SK-N-SH treated with all-trans-retinoic acid at 6 μM for 48 hours (cell line): ENCODE measurements around the gene PTDSS2.

Source experiments
- ATAC-seq: fragments of 200-7000 bp; cut with Tn5 transposase; 3 replicates; pipeline ENCODE4 v1.9.1; 2020; ENCODE audit warnings: mild to moderate bottlenecking, moderate library complexity
- ARNTL ChIP-seq: fragments of 450-650 bp; formaldehyde crosslinking; IDR thresholded peaks from 2 replicates; pipeline ENCODE4 v1.5.0; 2020; ENCODE audit warnings: low read depth, mild to moderate bottlenecking, moderate library complexity, borderline replicate concordance
- BACH2 ChIP-seq: fragments of 250-450 bp; sonication (Bioruptor Pico); IDR thresholded peaks from 2 replicates; pipeline ENCODE4 v1.9.0; 2021; ENCODE audit warnings: mild to moderate bottlenecking, borderline replicate concordance
- CREB5 ChIP-seq: fragments of 250-450 bp; sonication (Bioruptor Pico); IDR thresholded peaks from 2 replicates; pipeline ENCODE4 v1.5.1; 2020; ENCODE audit warnings: low read depth, mild to moderate bottlenecking, moderate library complexity
- CSDC2 ChIP-seq: fragments of 250-450 bp; sonication (Bioruptor Pico); IDR thresholded peaks from 2 replicates; pipeline ENCODE4 v1.5.0; 2020; ENCODE audit warnings: mild to moderate bottlenecking, moderate library complexity
- ESRRG ChIP-seq: fragments of 250-450 bp; sonication (Bioruptor Pico); IDR thresholded peaks from 2 replicates; pipeline ENCODE4 v1.6.1; 2021; ENCODE audit warnings: mild to moderate bottlenecking
- GLIS3 ChIP-seq: fragments of 250-450 bp; sonication (Bioruptor Pico); IDR thresholded peaks from 2 replicates; pipeline ENCODE4 v1.5.0; 2020; ENCODE audit warnings: mild to moderate bottlenecking, moderate library complexity
- ISL1 ChIP-seq: fragments of 250-450 bp; sonication (Bioruptor Pico); IDR thresholded peaks from 2 replicates; pipeline ENCODE4 v2.1.2; 2022; ENCODE audit warnings: mild to moderate bottlenecking, moderate library complexity
- OSR1 ChIP-seq: fragments of 250-450 bp; sonication (Bioruptor Pico); IDR thresholded peaks from 2 replicates; pipeline ENCODE4 v1.8.0; 2022; ENCODE audit warnings: moderate library complexity, mild to moderate bottlenecking, inconsistent platforms
- PATZ1 ChIP-seq: fragments of 250-450 bp; sonication (Bioruptor Pico); IDR thresholded peaks from 2 replicates; pipeline ENCODE4 v1.8.0; 2020; ENCODE audit warnings: mild to moderate bottlenecking, moderate library complexity, borderline replicate concordance
- POU6F1 ChIP-seq: fragments of 250-450 bp; sonication (Bioruptor Pico); IDR thresholded peaks from 2 replicates; pipeline ENCODE4 v1.8.0; 2021; ENCODE audit warnings: low read depth, mild to moderate bottlenecking, moderate library complexity, borderline replicate concordance
- PPARA ChIP-seq: fragments of 250-450 bp; sonication (Bioruptor Pico); IDR thresholded peaks from 2 replicates; pipeline ENCODE4 v1.5.0; 2020; ENCODE audit warnings: mild to moderate bottlenecking, borderline replicate concordance
- RARB ChIP-seq: fragments of 250-450 bp; sonication (Bioruptor Pico); IDR thresholded peaks from 2 replicates; pipeline ENCODE4 v1.8.0; 2021; ENCODE audit warnings: mild to moderate bottlenecking, moderate library complexity
- SNAI2 ChIP-seq: fragments of 250-450 bp; sonication (Bioruptor Pico); IDR thresholded peaks from 2 replicates; pipeline ENCODE4 v1.5.0; 2020; ENCODE audit warnings: mild to moderate bottlenecking, moderate library complexity
- TCF4 ChIP-seq: fragments of 250-450 bp; sonication (Bioruptor Pico); IDR thresholded peaks from 2 replicates; pipeline ENCODE4 v1.8.0; 2021; ENCODE audit warnings: mild to moderate bottlenecking, moderate library complexity, borderline replicate concordance
- TOX ChIP-seq: fragments of 250-450 bp; sonication (Bioruptor Pico); IDR thresholded peaks from 2 replicates; pipeline ENCODE4 v1.8.0; 2021; ENCODE audit warnings: mild to moderate bottlenecking, moderate library complexity, borderline replicate concordance
- ZC3H10 ChIP-seq: fragments of 250-450 bp; sonication (Bioruptor Pico); IDR thresholded peaks from 2 replicates; pipeline ENCODE4 v1.5.1; 2021; ENCODE audit warnings: mild to moderate bottlenecking, moderate library complexity
- ZFP30 ChIP-seq: fragments of 450-650 bp; formaldehyde crosslinking; IDR thresholded peaks from 2 replicates; pipeline ENCODE4 v1.5.0; 2022; ENCODE audit warnings: mild to moderate bottlenecking, moderate library complexity
- ZNF565 ChIP-seq: fragments of 450-650 bp; formaldehyde crosslinking; conservative IDR thresholded peaks from 2 replicates; pipeline ENCODE4 v1.5.0; 2020; ENCODE audit warnings: low read depth, mild to moderate bottlenecking, moderate library complexity
- ZNF70 ChIP-seq: fragments of 450-650 bp; formaldehyde crosslinking; IDR thresholded peaks from 2 replicates; pipeline ENCODE4 v1.5.0; 2020; ENCODE audit warnings: mild to moderate bottlenecking, moderate library complexity
- ZNF8 ChIP-seq: fragments of 450-650 bp; formaldehyde crosslinking; IDR thresholded peaks from 2 replicates; pipeline ENCODE4 v1.5.0; 2020; ENCODE audit warnings: mild to moderate bottlenecking, moderate library complexity

Gene PTDSS2

DNA sequence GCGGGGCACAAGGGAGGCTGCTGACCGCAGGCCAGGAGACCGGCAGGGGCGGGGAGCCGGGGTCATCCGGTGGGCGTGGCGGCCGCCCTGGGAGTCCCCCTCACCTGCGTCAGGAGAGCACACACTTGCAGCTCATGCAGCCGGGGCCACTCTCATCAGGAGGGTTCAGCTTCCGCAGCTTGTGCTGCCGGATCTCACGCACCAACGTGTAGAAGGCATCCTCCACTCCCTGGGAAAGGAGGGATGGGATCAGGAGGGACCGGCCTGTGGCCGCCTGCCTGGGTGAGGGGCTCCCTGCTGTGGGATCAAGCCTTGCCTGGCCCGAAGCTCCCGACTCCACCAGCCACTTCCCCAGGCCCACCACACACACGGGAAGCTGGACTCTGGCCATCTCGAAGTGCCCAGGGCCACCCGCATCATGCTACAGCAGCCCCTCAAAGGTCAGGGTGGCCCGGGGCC lies 82.5 kb downstream of the PTDSS2 start:
- ATAC-seq, result no peak

GRCh38 chr11:532986-533585 lies 83.0 kb downstream of the PTDSS2 start:
- TF ChIP-seq GLIS3 (no peak), PPARA (CRISPR knock-in tag) (no peak), SNAI2 (CRISPR knock-in tag) (no peak)
- ATAC-seq, result no peak

More for the DNA sequence above, 82.5 kb downstream of the PTDSS2 start:
- no peak for TF ChIP-seq ZNF70 (CRISPR knock-in tag)
- no peak for TF ChIP-seq CSDC2
- no peak for TF ChIP-seq SNAI2 (CRISPR knock-in tag)
- TF ChIP-seq PPARA (CRISPR knock-in tag), result no peak
- no peak for TF ChIP-seq ZNF565
- no peak for TF ChIP-seq ESRRG
- no peak for TF ChIP-seq TCF4 (CRISPR knock-in tag)
- no peak for TF ChIP-seq TOX (CRISPR knock-in tag)
- TF ChIP-seq RARB (CRISPR knock-in tag), result no peak
- TF ChIP-seq PATZ1 (CRISPR knock-in tag), result no peak
- no peak for TF ChIP-seq ISL1 (CRISPR knock-in tag)
- no peak for TF ChIP-seq POU6F1 (CRISPR knock-in tag)
- no peak for TF ChIP-seq OSR1 (CRISPR knock-in tag)
- TF ChIP-seq GLIS3, result no peak
- no peak for TF ChIP-seq BACH2 (CRISPR knock-in tag)
- no peak for TF ChIP-seq ZFP30 (CRISPR knock-in tag)
- no peak for TF ChIP-seq ZNF8 (CRISPR knock-in tag)
- no peak for TF ChIP-seq ZC3H10 (CRISPR knock-in tag)
- no peak for TF ChIP-seq ARNTL (CRISPR knock-in tag)

- ATAC-seq, result no peak
- TF ChIP-seq RARB (CRISPR knock-in tag) (no peak), CREB5 (no peak), PATZ1 (CRISPR knock-in tag) (no peak), TCF4 (CRISPR knock-in tag) (no peak), BACH2 (CRISPR knock-in tag) (no peak), ZNF565 (no peak), PPARA (CRISPR knock-in tag) (no peak), POU6F1 (CRISPR knock-in tag) (no peak), CSDC2 (no peak), ZNF70 (CRISPR knock-in tag) (no peak), ARNTL (CRISPR knock-in tag) (no peak), ZC3H10 (CRISPR knock-in tag) (no peak), GLIS3 (no peak), ISL1 (CRISPR knock-in tag) (no peak), ZNF8 (CRISPR knock-in tag) (no peak)
Observed at GRCh38 chr11:533586-534395, 83.7 kb downstream of the PTDSS2 start.
